NCI-H128 (cell line): Measurements from ENCODE around the gene DDX54.

ENCODE experiments used
- DNase-seq: peaks from one replicate; lab custom pipeline; 2025; ENCODE audit not compliant: unreplicated experiment; lab: John Stamatoyannopoulos, UW

DDX54 gene

DNA sequence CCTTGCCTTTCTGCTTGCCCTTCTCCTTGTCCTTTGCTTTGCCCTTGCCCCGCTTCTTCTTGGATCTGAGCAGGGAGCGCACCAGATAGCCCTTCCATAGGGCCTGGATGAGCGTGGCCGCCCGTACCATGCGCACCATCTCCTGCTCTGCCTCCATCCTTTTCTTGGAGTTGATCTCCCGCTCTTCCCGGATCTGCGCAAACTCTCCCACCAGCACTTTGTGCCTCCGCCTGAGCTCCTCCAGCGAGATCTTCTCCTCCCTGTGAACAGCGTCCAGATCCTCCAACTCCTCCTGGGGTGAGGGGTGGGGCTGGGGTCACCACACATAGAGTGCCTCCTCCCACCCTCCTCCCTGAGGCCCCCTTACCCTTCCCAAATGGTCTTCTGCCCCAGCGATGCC is 10.3 kb upstream of the DDX54 start:
- no peak for DNase-seq

DNA sequence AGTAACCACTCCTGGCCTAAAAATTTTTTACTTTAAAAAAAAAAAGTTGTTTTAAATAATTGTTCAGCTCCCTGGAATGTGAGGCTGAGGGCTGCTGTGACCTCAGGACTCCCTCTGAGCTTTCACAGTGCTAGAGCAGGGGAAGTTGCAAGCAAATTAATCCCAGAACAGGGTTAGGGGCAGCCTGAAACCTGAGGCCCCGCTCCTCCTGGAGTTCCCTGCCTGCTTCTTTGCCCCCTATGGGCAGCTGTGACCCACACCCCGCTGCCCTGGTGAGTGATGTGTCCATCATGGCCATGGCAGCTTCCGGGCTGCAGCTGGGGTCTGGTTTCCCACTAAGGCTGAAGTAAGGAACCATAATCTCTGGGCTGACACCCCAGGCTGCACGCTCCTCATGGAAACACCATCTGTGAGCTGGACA is 9.7 kb upstream of the DDX54 start:
- no peak for DNase-seq

DNA sequence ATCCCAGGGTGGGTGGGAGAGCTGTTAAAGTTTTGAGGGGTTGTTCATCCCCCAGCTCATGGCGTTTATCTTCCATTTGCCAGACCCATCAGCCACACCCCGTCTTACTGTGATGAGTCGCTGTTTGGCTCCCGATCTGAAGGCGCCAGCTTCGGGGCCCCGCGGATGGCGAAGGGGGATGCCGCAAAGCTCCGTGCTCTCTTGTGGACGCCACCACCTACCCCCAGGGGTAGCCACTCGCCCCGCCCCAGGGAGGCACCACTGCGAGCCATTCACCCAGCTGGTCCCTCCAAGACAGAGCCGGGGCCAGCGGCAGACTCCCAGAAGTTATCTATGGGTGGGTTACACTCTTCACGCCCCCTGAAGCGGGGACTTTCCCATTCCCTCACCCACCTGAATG is 5.9 kb upstream of the DDX54 start:
- no peak for DNase-seq

DNA sequence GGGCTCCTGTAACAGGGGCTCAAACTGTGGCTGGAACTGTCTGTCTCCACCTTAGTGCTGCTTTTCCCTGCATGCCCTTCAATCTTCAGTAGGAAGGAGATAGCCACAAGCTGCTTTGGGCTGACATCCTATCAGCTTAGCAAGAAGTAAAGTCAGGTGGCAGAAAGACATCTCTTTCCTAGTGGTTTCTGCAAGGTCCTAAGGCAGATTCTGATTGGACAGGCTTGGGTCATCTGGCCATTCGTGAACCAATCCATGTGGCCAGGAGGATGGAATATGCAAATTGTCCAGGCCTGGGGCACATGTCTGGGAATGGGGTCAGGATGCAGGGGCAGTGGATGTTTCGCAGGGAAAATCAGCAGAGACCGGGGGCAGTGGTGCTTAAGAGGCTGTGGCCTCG is 5.5 kb upstream of the DDX54 start:
- no peak for DNase-seq

DNA sequence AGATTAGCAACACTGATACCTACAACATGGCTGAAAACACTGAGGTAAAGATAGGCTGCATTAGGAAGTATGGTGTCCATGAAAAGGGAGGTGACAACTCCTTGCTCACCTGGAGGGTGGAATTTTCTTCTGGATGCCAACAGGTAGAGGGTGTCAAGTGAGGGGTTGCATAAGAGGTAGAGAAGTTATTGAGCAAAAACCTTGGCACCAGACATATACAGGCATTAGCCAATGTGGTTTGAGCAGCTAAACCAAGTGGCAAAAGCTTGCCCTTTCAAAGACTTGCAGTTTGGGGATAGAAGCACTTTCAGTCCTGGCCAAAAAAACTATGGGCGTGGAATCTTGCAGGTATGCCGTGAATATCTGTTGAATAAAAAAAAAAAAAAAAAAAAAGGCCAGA is 4.1 kb upstream of the DDX54 start:
- no peak for DNase-seq

DNA sequence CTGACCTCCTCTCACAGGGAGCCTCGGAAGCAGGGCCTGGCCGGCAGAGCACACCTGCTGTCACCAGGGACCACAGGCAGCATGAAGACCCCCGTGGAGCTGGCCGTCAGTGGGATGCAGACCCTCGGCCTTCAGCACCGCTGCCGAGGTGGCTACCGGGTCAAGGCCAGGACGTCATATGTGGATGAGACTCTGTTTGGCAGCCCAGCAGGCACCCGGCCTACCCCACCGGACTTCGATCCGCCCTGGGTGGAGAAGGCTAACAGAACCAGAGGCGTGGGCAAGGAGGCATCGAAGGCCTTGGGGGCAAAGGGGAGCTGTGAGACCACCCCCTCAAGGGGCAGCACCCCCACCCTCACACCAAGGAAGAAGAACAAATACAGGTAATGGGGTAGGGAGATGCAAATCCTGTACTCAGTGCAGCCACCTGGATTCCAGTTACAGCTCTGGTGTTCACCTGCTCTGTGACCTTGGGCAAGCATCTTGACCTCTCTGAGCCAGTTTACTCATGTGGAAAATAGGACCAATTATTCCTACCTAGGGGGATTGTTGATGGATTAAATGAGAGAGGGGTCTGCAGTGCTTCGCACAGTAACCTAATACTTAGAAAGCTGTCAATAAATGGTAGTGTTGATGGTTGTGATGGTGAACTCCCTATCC is 1.5 kb upstream of the DDX54 start:
- DNase-seq, result no peak

DNA sequence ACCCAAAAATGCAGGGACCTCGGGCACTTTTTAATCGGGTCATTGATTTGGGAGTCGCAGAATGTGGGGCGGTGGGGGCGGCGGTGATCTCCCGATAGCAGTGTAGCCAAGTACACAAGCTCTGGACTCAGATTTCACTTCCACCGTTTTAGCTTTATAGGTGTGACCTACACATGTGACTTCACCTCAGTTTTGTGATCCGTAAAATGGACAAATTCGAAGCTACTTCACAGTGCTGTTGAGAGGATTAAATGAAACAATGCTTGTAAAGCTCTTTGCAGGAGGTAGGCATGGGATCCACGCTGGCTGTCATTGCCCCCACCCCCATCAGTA is 721 bp upstream of the DDX54 start:
- no peak for DNase-seq

DNA sequence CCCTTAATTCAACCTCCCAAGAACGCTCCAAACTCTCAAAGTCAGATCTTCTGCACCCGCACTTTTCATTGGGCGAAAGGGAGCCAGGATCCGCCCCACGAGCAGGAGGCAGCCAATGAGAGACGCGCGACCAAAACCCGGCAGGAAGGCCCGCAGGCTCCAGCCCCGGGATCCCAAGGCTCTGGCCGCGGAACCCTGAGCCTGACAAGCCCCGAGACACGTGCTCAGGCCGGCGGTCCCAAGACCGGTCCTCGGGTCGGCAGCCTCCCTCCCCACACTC is 438 bp downstream of the DDX54 start:
- peak; percentile 49 for DNase-seq

DNA sequence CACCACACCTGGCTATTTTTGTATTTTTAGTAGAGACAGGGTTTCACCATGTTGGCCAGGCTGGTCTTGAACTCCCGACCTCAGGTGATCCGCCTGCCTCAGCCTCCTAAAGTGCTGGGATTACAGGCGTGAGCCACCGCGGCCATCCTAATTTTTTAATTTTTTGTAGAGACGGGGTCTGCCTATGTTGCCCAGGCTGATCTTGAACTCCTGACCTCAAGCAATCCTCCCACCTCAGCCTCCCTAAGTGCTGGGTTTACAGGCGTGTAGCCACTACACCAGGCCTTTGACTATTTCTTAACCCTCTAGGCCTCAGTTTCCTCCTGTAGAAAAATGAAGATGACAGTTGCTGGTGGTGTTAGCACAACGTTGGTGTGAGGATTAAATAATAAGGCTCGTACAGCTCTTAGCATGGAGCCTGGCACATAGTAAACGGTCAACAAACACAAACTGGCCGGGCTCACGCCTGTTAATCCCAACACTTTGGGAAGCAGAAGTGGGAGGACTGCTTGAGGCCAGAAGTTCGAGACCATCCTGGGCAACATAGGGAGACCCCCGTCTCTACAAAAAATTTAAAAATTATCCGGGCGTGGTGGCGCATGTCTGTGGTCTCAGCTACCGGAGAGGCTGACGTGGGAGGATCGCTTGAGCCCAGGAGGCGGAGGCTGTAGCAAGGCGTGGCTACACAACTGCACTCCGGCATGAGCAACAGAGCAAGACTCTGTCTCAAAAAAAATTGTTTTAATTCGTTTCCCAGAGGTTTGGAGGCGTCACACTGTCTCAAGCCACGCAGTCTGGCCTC is 979 bp downstream of the DDX54 start:
- DNase-seq, result no peak

DNA sequence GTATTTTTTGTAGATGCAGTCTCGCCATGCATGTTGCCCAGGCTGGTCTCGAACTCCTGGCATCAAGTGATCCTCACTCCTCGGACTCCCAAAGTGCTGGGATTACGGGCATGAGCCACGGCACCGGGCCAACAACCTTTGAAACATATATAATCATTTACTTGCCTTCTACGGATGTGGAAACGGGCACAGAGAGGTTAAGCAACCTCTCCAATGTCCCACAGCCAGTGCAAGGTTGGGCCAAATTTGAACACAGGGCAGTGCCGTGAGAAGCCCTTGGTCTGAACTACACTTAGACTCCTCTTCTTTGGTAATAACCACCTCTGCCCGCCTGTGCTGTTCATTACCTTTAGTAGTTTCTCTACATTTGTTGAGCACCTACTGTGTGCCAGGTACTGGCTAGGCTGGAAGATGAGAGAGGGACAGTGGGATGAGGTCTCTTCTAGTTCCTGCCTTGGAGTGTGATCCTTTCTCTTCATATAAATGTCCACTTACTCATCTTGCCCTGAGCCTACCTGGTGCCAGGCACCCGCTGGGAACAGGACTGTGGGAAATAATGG is 2.2 kb downstream of the DDX54 start:
- DNase-seq, result no peak

DNA sequence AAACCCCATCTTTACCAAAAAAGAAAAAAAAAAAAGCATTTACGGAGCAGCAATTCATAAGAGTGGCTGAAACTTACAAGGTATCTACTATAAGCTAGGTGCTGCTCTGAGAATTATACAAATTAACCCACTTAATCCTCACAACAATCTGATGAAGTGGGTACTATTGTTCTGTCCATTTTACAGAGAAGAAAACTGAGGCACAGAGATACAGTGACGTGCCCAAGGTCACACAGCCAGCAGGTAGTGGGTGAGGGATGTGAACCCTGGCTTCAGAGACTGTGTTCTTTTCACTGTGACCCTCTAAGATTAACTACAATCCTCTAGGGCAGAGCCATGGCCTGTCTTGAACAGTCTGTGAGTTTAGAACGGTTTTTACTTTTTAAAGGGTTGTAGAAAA is 3.3 kb downstream of the DDX54 start:
- DNase-seq, result no peak

DNA sequence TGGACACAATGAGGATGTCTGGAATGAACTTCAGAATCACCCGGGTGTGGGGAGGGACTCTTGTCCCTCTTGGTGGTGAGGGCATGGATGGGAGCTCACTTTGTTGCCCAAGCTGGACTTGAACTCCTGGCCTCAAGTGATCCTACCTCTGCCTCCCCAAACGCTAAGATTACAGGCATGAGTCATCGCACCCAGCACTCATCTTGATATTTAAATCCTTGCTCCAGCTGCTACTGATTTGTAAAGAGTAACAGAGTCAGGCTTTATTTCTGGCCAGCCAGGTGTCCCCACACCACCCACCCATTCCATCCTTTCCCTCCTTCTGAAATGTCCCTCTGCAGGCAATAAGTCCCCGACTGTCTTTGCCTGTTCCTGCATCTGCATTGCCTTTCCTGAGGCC is 4.9 kb downstream of the DDX54 start:
- no peak for DNase-seq

DNA sequence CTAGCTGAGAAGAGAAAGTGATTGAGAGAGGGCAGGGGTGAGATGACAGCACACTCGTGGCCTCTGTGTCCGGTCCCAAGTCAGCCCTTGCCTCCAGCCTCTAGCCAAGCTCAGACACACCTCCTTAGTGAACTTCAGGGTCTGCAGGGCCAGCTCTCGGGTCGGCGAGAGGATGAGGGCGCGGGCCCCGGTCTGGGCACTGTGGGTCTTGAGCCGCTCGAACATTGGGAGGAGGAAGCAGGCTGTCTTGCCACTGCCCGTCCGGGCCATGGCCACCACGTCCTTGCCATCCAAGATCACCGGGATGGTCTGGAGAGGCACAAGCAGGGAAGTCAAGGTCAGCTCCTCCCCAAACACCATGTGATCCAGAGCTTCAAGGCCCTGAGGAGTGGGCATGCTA is 6.3 kb downstream of the DDX54 start:
- DNase-seq, result no peak

DNA sequence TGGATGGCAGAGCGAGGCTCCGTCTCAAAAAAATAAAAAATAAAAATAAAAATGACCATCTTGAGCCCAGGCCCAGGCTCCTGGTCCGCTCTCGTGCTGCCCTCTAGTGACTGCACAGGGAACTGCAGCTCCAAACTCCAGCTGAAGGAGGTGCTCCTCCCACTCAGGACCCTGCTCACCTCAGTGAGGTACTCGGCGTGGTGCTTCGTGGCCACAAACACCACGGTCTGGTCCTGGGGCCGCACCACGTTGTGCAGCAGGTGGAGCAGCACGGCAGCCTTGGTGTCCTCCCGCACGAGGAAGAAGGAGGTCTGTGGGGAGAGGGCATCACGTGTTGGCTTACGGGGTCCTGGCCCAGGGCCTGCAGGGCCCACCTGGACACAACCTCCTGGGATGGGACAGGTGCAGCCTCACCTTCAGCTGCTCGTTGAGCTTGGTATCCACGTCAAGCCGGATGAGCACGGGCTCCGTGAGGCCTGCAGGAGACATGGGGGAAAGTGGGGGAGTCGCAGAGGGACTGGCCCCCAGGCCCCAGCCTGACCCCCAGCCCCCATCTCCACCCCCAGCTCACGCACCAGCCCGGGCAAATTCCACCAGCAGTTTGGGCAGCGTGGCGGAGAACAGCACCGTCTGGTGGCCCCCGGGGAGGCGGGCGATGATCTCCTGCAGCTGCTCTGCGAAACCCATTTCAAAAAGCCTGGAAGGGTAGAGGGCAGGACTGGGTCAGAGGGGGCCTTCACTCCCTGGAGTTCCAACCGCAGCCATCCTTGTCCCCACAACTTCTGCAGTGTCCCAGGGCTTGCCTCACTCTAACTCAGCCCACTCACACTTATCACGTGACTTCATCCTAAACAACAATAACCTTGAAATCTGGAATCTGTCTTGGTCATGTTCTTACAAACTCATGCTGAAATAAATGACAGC is 10.6 kb downstream of the DDX54 start:
- no peak for DNase-seq

DNA sequence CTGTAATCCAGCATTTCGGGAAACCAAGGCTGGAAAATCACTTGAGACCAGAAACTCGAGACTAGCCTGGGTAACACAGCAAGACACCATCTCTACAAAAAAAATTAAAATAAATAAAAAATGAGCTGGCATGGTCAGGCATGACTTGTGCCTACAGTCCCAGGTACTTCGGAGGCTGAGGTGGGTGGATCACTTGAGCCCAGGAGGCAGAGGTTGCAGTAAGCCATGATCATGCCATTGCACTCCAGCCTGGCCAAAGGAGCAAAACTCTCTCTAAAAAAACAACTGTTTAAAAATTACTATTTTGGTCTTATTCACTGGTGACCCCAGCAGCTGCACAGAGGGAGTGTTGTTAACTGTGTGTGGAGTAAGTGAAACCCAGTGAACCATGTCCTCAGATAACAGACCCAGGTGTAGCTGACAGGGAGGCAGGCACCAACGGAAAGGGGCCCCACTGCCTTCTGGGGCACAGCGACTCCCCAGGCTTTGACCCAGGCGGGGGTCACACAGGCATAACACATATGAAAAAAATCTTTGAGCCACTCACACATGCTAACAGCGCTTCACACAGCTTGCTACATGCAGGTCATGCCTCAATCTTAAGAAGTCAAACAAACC is 12.1 kb downstream of the DDX54 start:
- DNase-seq, result no peak

DNA sequence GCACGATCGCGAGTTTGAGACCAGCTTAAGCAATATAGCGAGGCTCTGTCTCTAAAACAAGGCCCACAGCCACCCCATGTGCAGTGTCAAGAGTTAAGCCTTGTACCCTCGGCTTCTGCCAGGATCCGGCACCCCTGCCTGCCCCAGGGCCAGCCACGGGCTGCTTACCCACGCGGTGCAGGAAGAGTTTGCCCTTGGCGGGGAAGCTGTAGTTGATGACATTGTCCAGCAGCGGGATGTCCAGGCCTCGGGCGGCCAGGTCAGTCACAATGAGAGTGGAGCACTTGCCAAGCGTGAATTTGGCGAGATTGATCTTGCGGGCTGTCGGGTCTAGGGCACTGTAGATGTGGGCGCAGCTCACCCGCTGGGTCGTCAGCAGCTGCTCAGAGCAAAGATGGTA is 13.1 kb downstream of the DDX54 start:
- DNase-seq, result no peak

DNA sequence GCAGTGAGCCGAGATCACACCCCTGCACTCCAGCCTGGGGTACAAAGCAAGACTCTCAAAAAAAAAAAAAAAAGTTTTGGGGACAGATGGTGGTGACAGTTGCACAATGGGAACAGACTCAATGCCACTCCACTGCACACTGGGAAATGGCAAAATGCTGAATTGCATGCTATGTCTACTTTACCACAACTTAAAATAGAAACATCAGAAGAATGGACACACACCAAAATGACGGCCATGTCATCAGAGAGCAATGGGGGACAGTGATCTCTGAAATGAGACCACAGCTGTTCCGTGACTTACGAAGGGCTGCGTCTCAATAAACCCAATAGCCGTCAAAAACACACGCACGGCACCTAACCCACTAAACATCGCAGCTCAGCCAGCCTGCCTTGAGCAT is 13.7 kb downstream of the DDX54 start:
- DNase-seq, result no peak

DNA sequence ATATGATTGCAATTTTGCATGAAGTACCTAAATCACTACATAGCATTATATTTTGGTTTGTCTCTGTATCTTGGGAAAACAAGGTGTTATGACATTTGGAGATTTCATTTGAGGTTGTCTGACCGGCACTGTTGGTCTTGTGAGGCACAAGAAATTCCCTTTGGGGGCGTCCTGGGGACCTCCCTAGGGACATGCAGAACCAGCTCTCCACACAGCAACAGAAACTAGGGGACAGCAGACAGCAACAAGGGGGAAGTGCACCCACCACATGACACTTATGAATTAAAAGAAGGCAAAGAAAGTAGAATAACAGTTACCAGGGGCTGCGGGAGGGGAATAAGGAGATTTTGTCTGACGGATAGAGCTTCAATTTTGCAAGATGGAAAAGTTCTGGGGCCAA is 14.4 kb downstream of the DDX54 start:
- no peak for DNase-seq

DNA sequence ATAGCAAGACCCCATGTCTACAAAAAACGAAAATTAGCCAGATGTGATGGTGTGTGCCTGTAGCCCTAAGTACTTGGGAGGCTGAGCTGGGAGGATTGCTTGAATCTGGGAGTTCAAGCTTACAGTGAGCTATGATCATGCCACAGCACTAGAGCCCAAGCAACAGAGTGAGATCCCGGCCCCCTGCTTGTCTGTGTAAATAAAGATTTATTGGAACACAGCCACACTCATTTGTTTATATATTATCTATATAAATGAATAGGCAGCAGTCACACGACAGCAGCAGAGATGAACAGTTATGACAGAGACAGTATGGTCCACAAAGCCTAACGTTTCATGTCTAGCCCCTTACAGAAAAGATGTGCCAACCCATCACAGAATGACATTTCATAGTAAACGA is 14.8 kb downstream of the DDX54 start:
- DNase-seq, result no peak

DNA sequence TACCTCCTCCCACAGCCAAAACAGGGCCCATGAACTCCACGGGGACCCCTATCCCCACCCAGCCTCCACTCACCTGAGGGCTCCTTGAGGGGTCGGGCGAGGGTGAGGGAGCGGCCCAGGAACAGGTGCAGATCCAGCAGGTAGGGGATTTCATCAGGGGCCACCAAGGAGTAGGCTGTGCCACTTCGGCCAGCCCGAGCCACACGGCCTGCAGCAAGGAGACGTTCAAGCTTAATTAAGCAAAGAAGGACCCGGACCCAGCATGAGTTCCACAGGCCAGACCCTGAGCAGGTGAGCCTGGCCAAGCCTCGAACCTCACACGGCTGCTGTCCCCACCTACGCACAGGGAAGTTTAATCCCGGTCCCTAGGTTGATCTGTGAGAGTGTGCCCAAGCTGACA is 15.6 kb downstream of the DDX54 start:
- no peak for DNase-seq

DNA sequence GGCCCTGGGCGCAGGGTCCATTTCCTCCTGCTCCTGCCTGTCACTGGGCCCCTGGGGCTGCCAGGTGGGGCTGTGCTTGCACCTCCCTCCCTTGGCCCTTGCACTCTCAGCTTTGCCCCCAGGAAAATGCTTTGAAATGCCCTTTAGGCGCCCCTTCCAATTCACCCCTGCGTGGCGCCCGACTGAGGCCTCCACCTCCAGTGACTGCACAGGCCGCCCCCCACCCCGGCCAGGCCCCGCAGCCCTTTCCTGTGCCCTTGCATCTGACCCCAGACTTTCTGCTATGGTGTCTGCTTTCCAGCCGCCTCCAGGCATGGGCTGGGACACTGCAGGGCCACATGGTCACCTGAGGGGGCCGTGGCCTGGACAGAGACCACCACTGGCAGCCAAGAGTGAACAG is 17.4 kb downstream of the DDX54 start:
- no peak for DNase-seq
